ENCODE data around the gene CEP170B.

The CEP170B gene

GRCh38 chr14:104868811-104869572 is 3.9 kb downstream of the CEP170B start:
- no peak for TF ChIP-seq FOXM1 (IDR thresholded peaks at IDR 0.05; ENCODE audit: borderline replicate concordance, low read depth)
- TF ChIP-seq CEBPB (IDR thresholded peaks at IDR 0.05), result no peak
- no peak for TF ChIP-seq TEAD4 (IDR thresholded peaks at IDR 0.05)
- no peak for TF ChIP-seq TCF12 (IDR thresholded peaks at IDR 0.05; ENCODE audit: low read depth)

DNA sequence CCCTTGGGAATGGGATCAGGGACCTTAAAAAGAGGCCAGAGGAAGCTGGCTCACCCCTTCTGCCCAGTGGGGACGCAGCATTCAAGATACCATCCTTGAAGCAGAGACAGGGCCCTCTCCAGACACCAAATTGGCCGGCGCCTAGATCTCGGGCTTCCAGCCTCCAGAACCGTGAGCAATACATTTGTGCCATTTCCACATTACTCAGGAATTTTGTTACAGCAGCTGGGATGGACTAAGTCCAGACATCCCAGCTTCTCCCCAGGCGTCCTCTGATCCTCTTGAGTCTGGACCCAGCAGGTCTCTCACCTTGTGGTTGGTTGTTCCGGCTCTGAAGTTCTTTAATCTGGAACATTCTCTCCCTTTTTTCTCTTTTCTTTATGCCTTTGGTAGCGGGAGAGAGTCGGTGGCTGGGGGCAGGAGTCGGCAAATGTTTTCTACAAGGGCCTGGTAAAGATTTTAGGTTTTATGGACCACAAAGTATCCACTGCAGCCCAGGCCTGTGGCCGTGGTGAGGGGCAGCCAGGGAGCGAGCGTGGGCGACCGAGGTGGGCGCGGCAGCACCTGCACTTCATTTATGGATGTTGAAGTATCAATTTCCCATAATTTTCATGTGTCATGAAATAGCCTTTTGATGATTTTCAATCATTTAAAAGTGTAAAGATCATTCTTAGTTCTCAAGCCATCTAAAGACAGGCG is 4.8 kb downstream of the CEP170B start:
- TF ChIP-seq ZBTB7A (IDR thresholded peaks at IDR 0.05; ENCODE audit: low read depth) (no peak), RAD21 (IDR thresholded peaks at IDR 0.05; ENCODE audit: low read depth) (no peak), TEAD4 (IDR thresholded peaks at IDR 0.05) (no peak), TAF1 (IDR thresholded peaks at IDR 0.05; ENCODE audit: low read depth) (no peak), FOXM1 (IDR thresholded peaks at IDR 0.05; ENCODE audit: borderline replicate concordance, low read depth) (no peak), TCF12 (IDR thresholded peaks at IDR 0.05; ENCODE audit: low read depth) (no peak)

- no peak for TF ChIP-seq FOXM1 (IDR thresholded peaks at IDR 0.05; ENCODE audit: borderline replicate concordance, low read depth)
- TF ChIP-seq, protein P1, sequence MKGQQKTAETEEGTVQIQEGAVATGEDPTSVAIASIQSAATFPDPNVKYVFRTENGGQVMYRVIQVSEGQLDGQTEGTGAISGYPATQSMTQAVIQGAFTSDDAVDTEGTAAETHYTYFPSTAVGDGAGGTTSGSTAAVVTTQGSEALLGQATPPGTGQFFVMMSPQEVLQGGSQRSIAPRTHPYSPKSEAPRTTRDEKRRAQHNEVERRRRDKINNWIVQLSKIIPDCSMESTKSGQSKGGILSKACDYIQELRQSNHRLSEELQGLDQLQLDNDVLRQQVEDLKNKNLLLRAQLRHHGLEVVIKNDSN (IDR thresholded peaks at IDR 0.05), result no peak
- TF ChIP-seq MAX (IDR thresholded peaks at IDR 0.05), result no peak
- peak; percentile 17; the same call in 1 of the 2 replicates for TF ChIP-seq RAD21 (IDR thresholded peaks at IDR 0.05; ENCODE audit: low read depth)
Observed at GRCh38 chr14:104870368-104871144, 5.5 kb downstream of the CEP170B start.

GRCh38 chr14:104871145-104871655 is 6.1 kb downstream of the CEP170B start:
- TF ChIP-seq TEAD4 (IDR thresholded peaks at IDR 0.05) (no peak), FOXM1 (IDR thresholded peaks at IDR 0.05; ENCODE audit: borderline replicate concordance, low read depth) (no peak), EGR1 (IDR thresholded peaks at IDR 0.05) (no peak), CEBPB (IDR thresholded peaks at IDR 0.05) (no peak), EP300 (IDR thresholded peaks at IDR 0.05; ENCODE audit: borderline replicate concordance) (no peak), RAD21 (IDR thresholded peaks at IDR 0.05; ENCODE audit: low read depth) (no peak), CREB1 (IDR thresholded peaks at IDR 0.05; ENCODE audit: low read depth) (no peak), ZBTB7A (IDR thresholded peaks at IDR 0.05; ENCODE audit: low read depth) (no peak), NFIC (IDR thresholded peaks at IDR 0.05) (no peak), MAX (IDR thresholded peaks at IDR 0.05) (no peak), TCF12 (IDR thresholded peaks at IDR 0.05; ENCODE audit: low read depth) (no peak), TAF1 (IDR thresholded peaks at IDR 0.05; ENCODE audit: low read depth) (no peak), YY1 (IDR thresholded peaks at IDR 0.05; ENCODE audit: low read depth) (no peak), REST (IDR thresholded peaks at IDR 0.05; ENCODE audit: low read depth) (no peak)
- TF ChIP-seq, protein P1 (IDR thresholded peaks at IDR 0.05), result no peak

GRCh38 chr14:104871656-104872468 is 6.8 kb downstream of the CEP170B start:
- TF ChIP-seq YY1 (IDR thresholded peaks at IDR 0.05; ENCODE audit: low read depth) (no peak), CREB1 (IDR thresholded peaks at IDR 0.05; ENCODE audit: low read depth) (no peak), RAD21 (IDR thresholded peaks at IDR 0.05; ENCODE audit: low read depth) (no peak), EGR1 (IDR thresholded peaks at IDR 0.05) (no peak), TAF1 (IDR thresholded peaks at IDR 0.05; ENCODE audit: low read depth) (no peak), EP300 (IDR thresholded peaks at IDR 0.05; ENCODE audit: borderline replicate concordance) (no peak), NFIC (IDR thresholded peaks at IDR 0.05) (no peak)
